Prostate gland (tissue), 2 donors: ENCODE results near the gene NCF1. TPM values are rescaled to one million over a fixed set of nuclear protein-coding genes. Genes with fewer than 3 reads are reported as not detected.
"Not testable (repeated sequence)": the region's sequence is repeated elsewhere in the genome, so short reads cannot be mapped to it uniquely, and the experiment has no call there.

ENCODE experiments used
- DNase-seq: peaks from one replicate; pipeline ENCODE4 v3.0.0-alpha.2; 2019; ENCODE audit warnings: low spot score
- H3K27ac ChIP-seq, 2 donors: fragments of 200-600 bp; sonication (generic); 2 replicates each; pipeline ENCODE4 v1.5.1; 2017 to 2019
- H3K27me3 ChIP-seq: fragments of 200-600 bp; sonication (generic); replicated peaks from 2 replicates; pipeline ENCODE4 v1.5.1; 2019; ENCODE audit not compliant: insufficient read depth
- H3K36me3 ChIP-seq, 2 donors: fragments of 200-600 bp; sonication (generic); 1 replicate in 1 of 2; 2 replicates in 1 of 2; pipeline versions ENCODE4 v1.5.1 to v1.8.1; 2017 to 2019
- H3K4me1 ChIP-seq: fragments of 200-600 bp; sonication (generic); replicated peaks from 2 replicates; pipeline ENCODE4 v1.5.1; 2019
- H3K4me3 ChIP-seq, 2 donors: fragments of 200-600 bp; sonication (generic); 2 replicates each; pipeline ENCODE4 v1.5.1; 2017 to 2019
- H3K9me3 ChIP-seq: fragments of 200-600 bp; sonication (generic); 2 replicates; pipeline ENCODE4 v1.5.1; 2017
- CTCF ChIP-seq, 4 experiments: fragments of 200-600 bp in 2 of 4; fragments of 450-650 bp in 2 of 4; sonication (generic) in 2 of 4; IDR thresholded peaks; 1 replicate in 3 of 4; 2 replicates in 1 of 4; pipeline ENCODE4 v1.5.1; 2016 to 2019; ENCODE audit warnings: antibody characterized with exemption in 4 of 4, mild to moderate bottlenecking in 2 of 4, moderate library complexity in 2 of 4
- POLR2A ChIP-seq: fragments of 450-650 bp; IDR thresholded peaks from one replicate; pipeline ENCODE4 v1.6.1; 2016; ENCODE audit warnings: antibody characterized with exemption, mild to moderate bottlenecking
- POLR2AphosphoS5 ChIP-seq: sonication (generic); formaldehyde crosslinking; IDR thresholded peaks from one replicate; pipeline ENCODE4 v1.6.1; 2017; ENCODE audit warnings: antibody characterized with exemption
- WGBS: methylation state at CpG from one replicate; pipeline ENCODE4 v1.1.5; 2018; 5-methylcytosine and 5-hydroxymethylcytosine counted together
- intact Hi-C: fragments of 100-400 bp; cut with DNase I; formaldehyde crosslinking; loops from one replicate; pipeline ENCODE4 v1.14.2; 2022
- total RNA-seq, 2 donors: library from RNA; depleted of rRNA; stranded (reverse); fragments of >200 nt; gene quantifications; one replicate each; pipeline ENCODE4 v1.1.0, GENCODE V29; 2016

The NCF1 gene
- 1 to 10 TPM; 1.6 to 2.0 TPM for total RNA-seq

DNA sequence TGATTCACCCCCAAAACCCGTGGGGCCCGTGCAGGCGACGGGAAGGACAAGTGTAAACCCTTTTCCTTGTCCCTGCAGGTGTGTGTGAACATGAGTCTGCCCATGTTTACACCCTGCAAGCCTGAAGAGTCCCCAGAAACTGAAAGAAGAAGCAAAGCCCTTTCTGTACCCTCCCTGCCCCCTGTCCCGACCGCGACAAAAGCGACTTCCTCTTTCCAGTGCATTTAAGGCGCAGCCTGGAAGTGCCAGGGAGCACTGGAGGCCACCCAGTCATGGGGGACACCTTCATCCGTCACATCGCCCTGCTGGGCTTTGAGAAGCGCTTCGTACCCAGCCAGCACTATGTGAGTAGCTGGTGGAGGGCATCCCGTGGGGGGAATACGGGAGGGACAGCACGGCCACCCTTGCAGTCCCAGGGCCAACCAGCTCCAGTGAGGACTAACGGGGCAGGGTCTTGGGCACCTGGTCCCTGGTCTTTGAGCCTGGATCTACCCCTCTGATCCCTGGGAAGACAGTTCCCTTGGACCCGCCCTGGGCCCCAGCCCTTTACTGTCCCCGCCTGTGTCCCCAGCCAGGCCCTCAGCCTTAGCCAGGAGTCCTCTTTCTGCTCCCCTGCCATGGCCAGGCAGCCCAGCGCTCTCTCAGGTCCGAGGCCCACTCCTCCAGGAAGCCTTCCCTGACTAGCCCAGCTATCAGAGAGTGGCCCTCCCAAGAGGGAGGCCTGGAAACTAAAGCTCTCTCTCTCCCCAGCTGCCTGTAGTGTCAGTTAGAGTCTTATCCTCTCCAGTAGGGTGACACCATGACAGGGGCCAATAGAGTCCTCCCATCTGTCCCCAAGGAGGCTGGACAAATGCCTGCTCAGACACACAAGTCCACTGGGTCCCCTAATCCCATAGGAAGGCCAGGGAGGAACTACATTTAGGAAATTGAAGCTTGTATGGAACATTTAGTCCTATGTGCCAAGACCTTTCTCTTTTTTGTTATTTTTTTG is at the start of gene NCF1:
TSS of gene NCF1 (plus strand) at position 252 of the 991 bp plus-strand sequence. CDS start at position 273, 21 bp downstream.
- H3K4me3 ChIP-seq, intact Hi-C loops, H3K27me3 ChIP-seq, H3K36me3 ChIP-seq, DNase-seq, H3K4me1 ChIP-seq, H3K27ac ChIP-seq, H3K9me3 ChIP-seq: not testable (repeated sequence)
- no CpG with 5 or more reads among the region's 21 CpGs for WGBS

DNA sequence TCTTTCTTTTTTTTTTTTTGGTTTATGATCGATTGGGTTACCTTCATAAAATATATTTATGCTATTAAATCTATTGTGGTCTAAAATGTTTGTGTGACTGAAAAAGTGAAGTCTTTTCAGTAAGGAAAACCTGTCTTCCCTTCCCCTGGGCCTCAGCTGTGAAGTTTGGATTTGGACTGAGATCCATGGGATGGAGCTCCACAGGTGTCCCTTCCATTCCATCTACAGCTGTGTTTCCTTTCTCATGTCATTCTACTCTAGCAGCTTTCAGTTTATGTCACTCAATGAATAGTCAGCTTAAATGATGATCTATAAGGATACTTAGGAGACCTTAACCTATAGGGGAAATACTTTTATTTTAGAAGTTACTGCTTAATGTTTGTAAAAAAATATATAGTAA is 48.0 kb upstream of the NCF1 start:
- TF ChIP-seq POLR2A: no peak
- no peak for TF ChIP-seq CTCF (IDR thresholded peaks at IDR 0.05)
- TF ChIP-seq POLR2AphosphoS5: no peak
- Histone ChIP-seq H3K27ac (no peak overlapping the region), H3K36me3 (no peaks in the 10 kb centered on the region), H3K4me3 (no peak overlapping the region), H3K27me3 (no peaks in the 10 kb centered on the region), H3K9me3 (no peaks in the 10 kb centered on the region), H3K4me1 (no peaks in the 10 kb centered on the region)
- 81% methylated on average over 1 of the region's 1 CpG for WGBS
- intact Hi-C loops: no loop called here
- DNase-seq: no peak

GRCh38 chr7:74726309-74727101 is 47.3 kb upstream of the NCF1 start:
- Histone ChIP-seq H3K4me1 (no peaks in the 10 kb centered on the region), H3K27me3 (no peaks in the 10 kb centered on the region), H3K27ac (no peak overlapping the region), H3K4me3 (no peak overlapping the region), H3K36me3 (no peaks in the 10 kb centered on the region), H3K9me3 (no peaks in the 10 kb centered on the region)
- 87% methylated on average over 8 of the region's 8 CpGs for WGBS
- DNase-seq: no peak
- TF ChIP-seq POLR2AphosphoS5 (no peak), POLR2A (no peak), CTCF (IDR thresholded peaks at IDR 0.05) (no peak)
- intact Hi-C loops: no loop called here

DNA sequence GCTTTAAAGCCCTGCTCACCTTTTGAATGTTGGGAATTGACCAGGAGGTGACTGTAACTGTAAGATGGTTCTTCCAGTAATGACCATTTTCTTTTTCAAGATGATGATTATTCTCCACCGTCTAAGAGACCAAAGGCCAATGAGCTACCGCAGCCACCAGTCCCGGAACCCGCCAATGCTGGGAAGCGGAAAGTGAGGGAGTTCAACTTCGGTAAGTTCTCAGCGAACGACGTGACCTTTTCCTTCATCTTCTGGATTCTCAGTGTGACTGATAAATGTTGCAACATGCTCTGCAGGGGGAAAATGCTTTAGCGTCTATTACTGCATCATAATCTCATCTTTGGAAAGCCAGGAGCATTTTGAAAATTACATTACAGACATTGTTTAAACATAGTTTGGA is 45.1 kb upstream of the NCF1 start:
- H3K36me3 ChIP-seq, H3K9me3 ChIP-seq, DNase-seq, H3K4me3 ChIP-seq, H3K4me1 ChIP-seq, intact Hi-C loops, H3K27ac ChIP-seq, H3K27me3 ChIP-seq: not testable (repeated sequence)
- no CpG with 5 or more reads among the region's 10 CpGs for WGBS

- DNase-seq, H3K27ac ChIP-seq, H3K27me3 ChIP-seq, H3K36me3 ChIP-seq, H3K4me3 ChIP-seq, intact Hi-C loops, H3K9me3 ChIP-seq, H3K4me1 ChIP-seq: not testable (repeated sequence)
- WGBS: no CpG with 5 or more reads among the region's 5 CpGs
These were observed 43.6 kb upstream of the NCF1 start for GRCh38 chr7:74730186-74730585.

GRCh38 chr7:74739974-74740703 is 33.7 kb upstream of the NCF1 start:
- H3K27me3 ChIP-seq, H3K4me1 ChIP-seq, intact Hi-C loops, DNase-seq, H3K27ac ChIP-seq, H3K4me3 ChIP-seq, H3K36me3 ChIP-seq, H3K9me3 ChIP-seq: not testable (repeated sequence)
- no CpG with 5 or more reads among the region's 14 CpGs for WGBS

GRCh38 chr7:74743936-74744557 is 29.8 kb upstream of the NCF1 start:
- H3K9me3 ChIP-seq, H3K27me3 ChIP-seq, DNase-seq, H3K27ac ChIP-seq, intact Hi-C loops, H3K4me3 ChIP-seq, H3K4me1 ChIP-seq, H3K36me3 ChIP-seq: not testable (repeated sequence)
- WGBS: no CpG with 5 or more reads among the region's 9 CpGs

DNA sequence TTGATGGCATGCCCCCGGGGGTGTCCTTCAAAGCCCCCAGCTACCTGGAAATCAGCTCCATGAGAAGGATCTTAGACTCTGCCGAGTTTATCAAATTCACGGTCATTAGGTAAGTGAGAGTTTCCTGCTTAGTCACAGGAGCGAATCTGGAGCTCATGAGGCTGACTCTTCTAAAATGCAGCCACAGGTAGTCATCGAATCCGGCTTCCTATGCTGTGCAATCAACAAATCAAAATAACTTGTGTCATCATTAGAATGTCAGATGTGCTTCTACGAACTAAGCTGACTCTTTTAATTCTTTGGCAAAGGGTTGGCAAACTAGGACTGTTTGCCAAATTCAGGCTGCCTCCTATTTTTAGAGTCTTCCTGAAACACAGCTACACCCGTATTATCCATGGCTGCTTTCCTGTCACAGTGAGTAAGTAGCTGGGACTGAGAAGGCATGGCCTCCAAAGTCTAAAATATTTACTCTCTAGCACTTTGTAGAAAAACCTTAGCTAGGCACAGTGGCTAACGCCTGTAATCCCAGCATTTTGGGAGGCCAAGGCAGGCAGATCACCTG is 19.8 kb upstream of the NCF1 start:
- H3K4me1 ChIP-seq, H3K36me3 ChIP-seq, H3K27me3 ChIP-seq, H3K9me3 ChIP-seq, intact Hi-C loops, H3K4me3 ChIP-seq, H3K27ac ChIP-seq, DNase-seq: not testable (repeated sequence)
- no CpG with 5 or more reads among the region's 9 CpGs for WGBS

- H3K27ac ChIP-seq, H3K9me3 ChIP-seq, H3K4me3 ChIP-seq, H3K27me3 ChIP-seq, H3K36me3 ChIP-seq, H3K4me1 ChIP-seq, intact Hi-C loops: not testable (repeated sequence)
- DNase-seq: peak; percentile 4
- WGBS: 39% methylated on average over 5 of the region's 5 CpGs
These were observed 17.1 kb upstream of the NCF1 start for GRCh38 chr7:74756673-74757072.
